ENCODE measurements around the gene RAB11FIP3. TPM values are rescaled to one million over a fixed set of nuclear protein-coding genes. Genes with fewer than 3 reads are reported as not detected.

RAB11FIP3 gene
- total RNA-seq, 1 experiment from 2014 or later = 12.7 TPM

DNA sequence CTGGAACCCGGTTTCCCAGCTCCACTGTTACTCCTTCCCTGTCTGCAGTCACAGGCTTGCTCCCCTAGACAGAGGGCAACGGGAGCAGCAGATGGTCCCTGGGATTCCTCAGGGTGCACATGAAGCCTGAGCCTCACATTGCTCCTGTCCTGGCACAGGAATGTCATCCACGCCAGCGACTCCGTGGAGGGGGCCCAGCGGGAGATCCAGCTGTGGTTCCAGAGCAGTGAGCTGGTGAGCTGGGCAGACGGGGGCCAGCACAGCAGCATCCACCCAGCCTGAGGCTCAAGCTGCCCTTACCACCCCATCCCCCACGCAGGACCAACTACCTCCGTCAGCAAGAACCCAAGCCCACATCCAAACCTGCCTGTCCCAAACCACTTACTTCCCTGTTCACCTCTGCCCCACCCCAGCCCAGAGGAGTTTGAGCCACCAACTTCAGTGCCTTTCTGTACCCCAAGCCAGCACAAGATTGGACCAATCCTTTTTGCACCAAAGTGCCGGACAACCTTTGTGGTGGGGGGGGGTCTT lies 25.3 kb upstream of the RAB11FIP3 start:
- H3K27me3 ChIP-seq (ENCODE audit: low read length) = no peaks in the 10 kb centered on the region
- TF ChIP-seq, protein P1, sequence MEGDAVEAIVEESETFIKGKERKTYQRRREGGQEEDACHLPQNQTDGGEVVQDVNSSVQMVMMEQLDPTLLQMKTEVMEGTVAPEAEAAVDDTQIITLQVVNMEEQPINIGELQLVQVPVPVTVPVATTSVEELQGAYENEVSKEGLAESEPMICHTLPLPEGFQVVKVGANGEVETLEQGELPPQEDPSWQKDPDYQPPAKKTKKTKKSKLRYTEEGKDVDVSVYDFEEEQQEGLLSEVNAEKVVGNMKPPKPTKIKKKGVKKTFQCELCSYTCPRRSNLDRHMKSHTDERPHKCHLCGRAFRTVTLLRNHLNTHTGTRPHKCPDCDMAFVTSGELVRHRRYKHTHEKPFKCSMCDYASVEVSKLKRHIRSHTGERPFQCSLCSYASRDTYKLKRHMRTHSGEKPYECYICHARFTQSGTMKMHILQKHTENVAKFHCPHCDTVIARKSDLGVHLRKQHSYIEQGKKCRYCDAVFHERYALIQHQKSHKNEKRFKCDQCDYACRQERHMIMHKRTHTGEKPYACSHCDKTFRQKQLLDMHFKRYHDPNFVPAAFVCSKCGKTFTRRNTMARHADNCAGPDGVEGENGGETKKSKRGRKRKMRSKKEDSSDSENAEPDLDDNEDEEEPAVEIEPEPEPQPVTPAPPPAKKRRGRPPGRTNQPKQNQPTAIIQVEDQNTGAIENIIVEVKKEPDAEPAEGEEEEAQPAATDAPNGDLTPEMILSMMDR (conservative IDR thresholded peaks at IDR 0.05; ENCODE audit: low read depth, low read length) = no peak
- no peak for TF ChIP-seq EZH2phosphoT487 (IDR thresholded peaks at IDR 0.05; ENCODE audit: borderline replicate concordance, low read length)
- no peak for TF ChIP-seq EZH2 (IDR thresholded peaks at IDR 0.05; ENCODE audit: low read length, unreplicated experiment)
- H3K4me2 ChIP-seq (ENCODE audit: low read length) = peak overlapping the region; percentile 93
- DNase-seq (no peak), ATAC-seq (no peak)
- no peak overlapping the region for H2AFZ ChIP-seq (ENCODE audit: low read length)
- H3K4me1 ChIP-seq (ENCODE audit: insufficient read depth, low read length) = peaks cover 6% of the 10 kb centered on the region
- intact Hi-C loops (cut with micrococcal nuclease) = no loop called here
- H3K9me2 ChIP-seq (replicated peaks; ENCODE audit: low read length) = no peaks in the 10 kb centered on the region
- peak overlapping the region; percentile 81; the same call in 1 of the 2 replicates for H3K9ac ChIP-seq (ENCODE audit: low read length)
- ChIA-PET POLR2A (ENCODE audit: unreplicated experiment) (no interaction called here), CTCF (no interaction called here)
- no peaks in the 10 kb centered on the region for H3K9me3 ChIP-seq (ENCODE audit: low read length)
- BruUV-seq (replicated peaks) = TSS peak; percentile 11
- peaks cover 14% of the 10 kb centered on the region for H3K79me2 ChIP-seq (ENCODE audit: low read length)
- H3K4me3 ChIP-seq (ENCODE audit: low read length) = peak overlapping the region; percentile 74
- no peaks in the 10 kb centered on the region for H3F3A ChIP-seq (ENCODE audit: low read length, unreplicated experiment)
- H4K20me1 ChIP-seq (ENCODE audit: low read length) = no peaks in the 10 kb centered on the region
- H3K36me3 ChIP-seq (ENCODE audit: low read depth, low read length) = no peaks in the 10 kb centered on the region
- H3K27ac ChIP-seq (ENCODE audit: low read length) = no peak overlapping the region

DNA sequence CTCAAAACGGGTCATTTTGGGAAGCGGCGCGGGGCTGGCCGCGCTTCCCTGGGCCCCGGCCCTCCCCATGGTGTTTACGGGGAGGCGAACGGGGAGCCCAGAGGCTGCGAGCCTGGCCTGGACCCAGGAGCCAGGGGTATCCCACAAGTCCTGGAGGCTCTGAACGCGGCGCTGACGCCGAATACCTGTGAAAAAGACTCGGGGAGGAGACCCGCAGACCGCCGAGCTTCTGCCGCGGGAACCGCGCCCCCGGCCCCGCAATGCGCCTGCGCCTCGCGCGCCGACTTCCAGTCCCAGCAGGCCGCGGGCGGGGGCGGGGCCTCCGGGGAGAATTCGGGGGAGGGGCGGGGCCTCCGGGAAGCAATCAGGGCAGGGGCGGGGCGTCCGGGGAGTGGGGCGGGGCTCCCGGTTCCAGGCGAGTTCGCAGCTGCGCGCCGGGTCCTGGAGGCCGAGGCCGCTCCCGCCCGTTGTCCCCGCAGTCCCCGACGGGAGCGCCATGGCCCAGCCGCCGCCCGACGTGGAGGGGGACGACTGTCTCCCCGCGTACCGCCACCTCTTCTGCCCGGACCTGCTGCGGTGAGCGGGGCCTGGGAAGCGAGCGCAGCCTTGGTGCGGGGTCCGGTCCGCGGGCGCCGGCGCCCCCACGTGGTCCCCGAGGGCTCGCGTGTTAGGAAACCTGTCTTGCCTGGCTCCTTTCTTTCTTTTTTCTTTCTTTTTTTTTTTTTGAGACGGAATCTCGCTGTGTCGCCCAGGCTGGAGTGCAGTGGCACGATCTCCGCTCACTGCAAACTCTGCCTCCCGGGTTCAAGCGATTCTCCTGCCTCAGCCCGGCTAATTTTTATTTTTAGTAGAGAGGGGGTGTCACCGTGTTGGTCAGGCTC lies 23.7 kb upstream of the RAB11FIP3 start, which contains the start of gene DECR2:
DECR2 (plus strand) TSS at position 418 of the 881 bp plus-strand sequence; CDS start at position 497, 79 bp downstream.
- peak; percentile 70 for ATAC-seq
- Histone ChIP-seq H3K4me2 (ENCODE audit: low read length) (peak within 1 kb of the TSS; percentile 93), H3K4me1 (ENCODE audit: insufficient read depth, low read length) (peaks cover 6% of the 10 kb centered on the region), H3F3A (ENCODE audit: low read length, unreplicated experiment) (no peaks in the 10 kb centered on the region), H3K27ac (ENCODE audit: low read length) (peak within 1 kb of the TSS; percentile 61), H3K9me2 (replicated peaks; ENCODE audit: low read length) (no peaks in the 10 kb centered on the region), H4K20me1 (ENCODE audit: low read length) (no peaks in the 10 kb centered on the region), H3K36me3 (ENCODE audit: low read depth, low read length) (no peaks in the 10 kb centered on the region), H3K79me2 (ENCODE audit: low read length) (peaks cover 14% of the 10 kb centered on the region), H3K9me3 (ENCODE audit: low read length) (no peaks in the 10 kb centered on the region), H3K27me3 (ENCODE audit: low read length) (no peaks in the 10 kb centered on the region), H3K9ac (ENCODE audit: low read length) (peak within 1 kb of the TSS; percentile 81), H2AFZ (ENCODE audit: low read length) (peak within 1 kb of the TSS; percentile 71), H3K4me3 (ENCODE audit: low read length) (peak within 1 kb of the TSS; percentile 74)
- BruUV-seq (replicated peaks) = no TSS peak
- ChIA-PET POLR2A (ENCODE audit: unreplicated experiment) (interaction anchor here (0.7 kb wide), 1 partner anchor 27 kb away, joined by 7 read pairs; no protein-coding TSS in a partner anchor), CTCF (no interaction called here)
- intact Hi-C loops (cut with micrococcal nuclease) = loop anchor here (2.0 kb wide), 1 partner anchor 23 kb away; the partner anchor contains the start of gene RAB11FIP3
- no peak for TF ChIP-seq EZH2phosphoT487 (IDR thresholded peaks at IDR 0.05; ENCODE audit: borderline replicate concordance, low read length)
- no peak for TF ChIP-seq EZH2 (IDR thresholded peaks at IDR 0.05; ENCODE audit: low read length, unreplicated experiment)
- TF ChIP-seq, protein P1 (conservative IDR thresholded peaks at IDR 0.05; ENCODE audit: low read depth, low read length) = peak; percentile 44; the same call in 1 of the 2 replicates
- DNase-seq = peak; percentile 80
